Glomerular endothelial cell (primary cell): ENCODE data around the gene MTCH2. TPM values are rescaled to one million over a fixed set of nuclear protein-coding genes. Genes with fewer than 3 reads are reported as not detected.
"Not testable (repeated sequence)": the region's sequence is repeated elsewhere in the genome, so short reads cannot be mapped to it uniquely, and the experiment has no call there.

Experiments used
- DNase-seq: peaks from one replicate; pipeline ENCODE4 v3.0.0-alpha.2; 2011; ENCODE audit warnings: low read depth, low spot score; ENCODE audit errors: extremely low read depth
- total RNA-seq: library from RNA; depleted of rRNA; stranded (reverse); fragments of >200 nt; gene quantifications from 2 replicates; pipeline ENCODE4 v1.2.3, GENCODE V29; 2015

Gene MTCH2
- total RNA-seq, 1 donor from 2014 or later: 63.5 TPM

DNA sequence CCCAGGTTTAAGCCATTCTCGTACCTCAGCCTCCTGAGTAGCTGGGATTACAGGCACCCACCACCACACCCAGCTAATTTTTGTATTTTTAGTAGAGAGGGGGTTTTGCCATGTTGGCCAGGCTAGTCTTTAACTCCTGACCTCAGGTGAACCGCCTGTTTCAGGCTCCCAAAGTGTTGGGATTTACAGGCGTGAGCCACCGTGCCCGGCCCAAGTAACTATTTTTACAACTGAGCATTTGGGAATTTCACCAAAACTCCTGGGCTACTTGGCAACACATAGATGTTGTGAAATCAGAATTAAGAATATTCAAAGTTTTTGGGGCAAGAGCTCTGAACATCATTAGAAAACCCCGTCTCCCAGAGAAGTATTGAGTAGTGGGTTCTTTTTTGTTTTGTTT lies 1.9 kb downstream of the MTCH2 start:
- DNase-seq: not testable (repeated sequence)

DNA sequence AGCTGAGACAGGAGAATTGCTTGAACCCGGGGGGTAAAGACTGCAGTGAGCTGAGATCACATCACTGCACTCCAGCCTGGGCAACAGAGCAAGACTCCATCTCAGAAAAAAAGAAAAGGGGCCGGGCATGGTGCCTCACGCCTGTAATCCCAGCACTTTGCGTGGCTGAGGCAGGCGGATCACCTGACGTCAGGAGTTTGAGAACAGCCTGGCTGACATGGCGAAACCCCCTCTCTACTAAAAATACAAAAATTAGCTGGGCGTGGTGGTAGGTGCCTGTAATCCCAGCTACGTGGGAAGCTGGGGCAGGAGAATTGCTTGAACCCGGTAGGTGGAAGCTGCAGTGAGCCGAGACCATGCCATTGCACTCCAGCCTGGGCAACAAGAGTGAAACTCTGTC lies 6.0 kb downstream of the MTCH2 start:
- not testable (repeated sequence) for DNase-seq

GRCh38 chr11:47631473-47631872 lies 10.9 kb downstream of the MTCH2 start:
- no peak for DNase-seq

DNA sequence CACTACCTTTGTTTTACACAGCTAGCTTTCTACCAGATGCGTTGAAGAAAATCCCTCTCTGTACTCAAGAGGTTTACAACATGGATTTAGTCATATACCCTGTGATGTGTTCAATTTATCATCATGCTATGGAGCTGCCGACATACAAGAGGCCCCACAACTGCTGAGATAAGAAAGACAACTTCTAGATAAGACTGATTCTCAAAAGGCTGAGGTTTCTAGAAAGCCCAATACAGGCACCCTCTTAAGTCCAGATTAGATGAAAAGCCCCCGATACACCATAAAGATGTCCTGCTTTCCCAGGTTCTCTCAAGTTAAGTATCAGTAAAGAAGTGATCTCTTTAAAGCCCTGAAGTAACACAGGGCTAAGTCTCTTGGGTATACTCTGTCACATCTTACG lies 14.3 kb downstream of the MTCH2 start:
- no peak for DNase-seq

DNA sequence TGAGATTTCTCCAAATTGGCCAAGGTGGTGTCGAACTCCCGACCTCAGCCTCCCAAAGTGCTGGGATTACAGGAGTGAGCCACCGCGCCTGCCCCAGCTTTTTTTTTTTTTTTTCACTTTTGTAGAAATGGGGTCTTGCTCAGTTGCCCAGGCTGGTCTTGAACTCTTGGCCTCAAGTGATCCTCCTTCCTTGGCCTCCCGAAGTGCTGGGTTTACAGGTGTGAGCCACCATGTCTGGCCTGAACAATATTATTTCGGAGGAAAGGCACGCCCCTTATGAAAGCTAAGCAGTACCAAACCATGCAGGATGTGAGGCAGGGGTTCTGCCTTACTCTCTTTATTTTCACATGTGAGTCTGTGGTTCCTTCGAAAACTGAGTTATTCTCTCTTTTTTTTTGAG lies 16.1 kb downstream of the MTCH2 start:
- no peak for DNase-seq

DNA sequence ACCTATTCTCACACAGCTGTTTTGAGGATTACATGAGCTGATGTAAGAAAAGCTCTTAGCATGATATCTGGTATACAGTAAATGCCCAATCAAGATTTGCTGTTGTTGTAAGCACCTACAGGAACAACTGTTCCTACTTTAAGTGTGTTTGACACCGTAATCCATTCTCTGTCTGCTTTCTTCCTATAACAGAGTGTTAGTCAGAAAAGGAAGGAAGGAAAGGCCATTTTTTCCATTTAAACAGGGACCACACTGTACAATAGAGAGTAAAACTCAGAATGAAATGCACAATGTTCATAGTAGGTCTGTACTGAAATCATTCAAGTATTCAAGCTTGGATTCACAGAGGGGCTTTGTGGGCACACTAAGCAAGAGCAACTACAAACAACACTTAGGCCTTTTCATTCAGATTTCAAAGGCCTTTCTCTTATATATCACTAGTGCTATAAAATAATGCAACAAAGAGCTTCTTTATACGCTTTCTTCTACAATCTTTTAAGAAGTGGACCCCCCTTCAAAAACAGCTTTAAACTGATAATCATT lies 21.5 kb downstream of the MTCH2 start:
- no peak for DNase-seq

DNA sequence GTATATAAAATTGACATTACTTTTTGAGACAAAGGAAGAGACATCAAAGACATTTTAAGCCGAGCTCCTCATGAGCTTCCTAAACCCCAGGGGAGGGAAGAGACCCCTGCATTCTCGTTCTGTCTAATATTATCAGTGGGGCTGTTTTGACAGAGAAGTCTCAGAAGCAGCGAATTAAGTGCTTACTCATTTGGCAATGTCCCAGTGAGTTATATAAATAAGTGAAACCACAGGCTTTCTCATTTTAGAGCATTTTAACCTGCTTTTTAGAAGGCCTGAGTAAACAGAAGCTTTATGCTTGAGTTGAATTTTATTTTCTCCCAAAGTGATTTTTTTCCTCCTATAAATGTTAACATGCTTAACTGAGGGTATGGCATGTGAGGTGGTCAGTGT lies 24.9 kb downstream of the MTCH2 start:
- DNase-seq: no peak

DNA sequence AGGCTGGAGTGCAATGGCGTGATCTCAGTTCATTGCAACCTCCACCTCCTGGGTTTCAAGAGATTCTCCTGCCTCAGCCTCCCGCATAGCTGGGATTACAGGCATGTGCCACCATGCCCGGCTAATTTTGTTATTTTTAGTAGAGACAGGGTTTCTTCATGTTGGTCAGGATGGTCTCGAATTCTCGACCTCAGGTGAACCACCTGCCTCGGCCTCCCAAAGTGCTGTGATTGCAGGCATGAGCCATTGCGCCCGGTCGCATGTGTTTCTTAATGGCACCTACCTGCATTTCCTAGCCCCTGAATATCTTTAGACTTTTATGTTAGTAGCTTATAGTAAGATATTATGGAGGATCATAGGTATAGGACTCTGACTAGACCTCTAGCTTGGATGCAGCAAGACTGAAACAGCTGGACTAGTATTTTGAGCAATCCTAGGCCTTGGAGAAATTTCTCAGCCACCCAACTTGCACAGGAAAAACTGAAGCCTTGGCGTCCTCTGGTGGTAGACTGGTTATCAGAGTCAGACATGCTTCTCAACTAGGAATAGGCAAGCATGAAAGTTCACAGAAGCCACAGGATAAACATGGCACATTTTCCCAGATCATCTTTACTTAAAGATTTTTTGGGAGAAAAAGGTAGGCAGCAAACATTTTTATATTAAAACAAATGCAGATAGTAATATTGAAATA lies 25.5 kb downstream of the MTCH2 start:
- peak; percentile 34 for DNase-seq

DNA sequence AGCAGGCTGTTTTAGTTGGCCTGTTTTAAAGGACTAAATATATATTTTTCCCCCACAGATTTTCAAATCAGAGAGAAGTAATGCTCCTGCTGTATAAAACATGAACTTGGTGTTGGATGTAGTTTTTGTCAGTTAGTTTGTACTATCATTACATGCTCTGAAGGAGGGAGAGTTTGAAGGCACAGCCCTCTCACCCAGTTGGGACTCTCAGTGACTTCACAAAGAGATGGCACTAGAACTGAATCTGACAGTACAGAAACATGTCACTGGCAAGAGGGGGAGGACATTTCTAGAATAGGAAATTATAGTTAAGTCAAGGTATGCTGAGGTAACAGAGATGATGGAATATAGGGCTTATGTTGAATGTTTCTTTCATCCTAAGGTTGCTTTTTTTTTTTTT lies 27.1 kb downstream of the MTCH2 start:
- no peak for DNase-seq

- DNase-seq: no peak
Observed at GRCh38 chr11:47611348-47611794, 31.0 kb downstream of the MTCH2 start.

- no peak for DNase-seq
Observed at GRCh38 chr11:47609675-47610074, 32.7 kb downstream of the MTCH2 start.

DNA sequence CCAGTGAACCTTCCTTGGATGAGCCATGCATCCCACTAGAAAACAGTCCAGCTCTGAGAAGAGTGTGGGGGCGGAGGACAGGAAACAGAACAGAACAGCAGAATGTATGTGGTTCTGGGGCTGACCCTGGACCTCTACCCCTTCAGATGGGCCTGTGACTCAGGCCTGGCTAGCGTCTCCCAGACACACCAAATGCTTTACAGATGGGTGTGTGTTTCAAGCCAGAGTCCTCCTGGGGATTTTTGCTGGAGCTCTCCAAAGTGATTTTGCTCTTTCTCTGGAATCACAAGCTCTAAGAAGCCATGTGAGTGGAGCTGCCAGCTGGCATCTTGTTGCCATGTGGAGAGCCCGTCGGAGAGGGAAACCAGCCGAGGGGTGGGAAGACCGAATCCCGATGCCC lies 35.0 kb downstream of the MTCH2 start:
- DNase-seq: no peak

DNA sequence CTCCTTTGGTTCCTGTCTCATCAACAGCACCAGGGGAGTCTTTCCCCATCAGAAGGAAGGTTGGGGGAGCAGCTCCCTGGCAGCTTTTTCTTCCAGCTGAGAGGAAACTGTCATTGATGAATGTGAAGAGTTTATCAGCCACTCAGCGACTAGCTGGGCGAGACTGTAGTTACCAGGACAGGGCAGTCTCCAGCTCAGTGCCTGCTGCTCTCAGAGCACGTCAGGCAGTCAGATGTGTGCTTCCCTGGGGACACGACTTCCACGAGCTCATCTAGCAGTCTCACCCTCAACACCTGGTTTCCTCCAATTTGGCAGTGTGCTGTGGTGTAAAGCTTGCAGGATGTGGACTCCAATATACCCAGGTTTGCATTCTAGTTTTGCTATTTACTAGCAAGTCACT lies 35.6 kb downstream of the MTCH2 start:
- no peak for DNase-seq

DNA sequence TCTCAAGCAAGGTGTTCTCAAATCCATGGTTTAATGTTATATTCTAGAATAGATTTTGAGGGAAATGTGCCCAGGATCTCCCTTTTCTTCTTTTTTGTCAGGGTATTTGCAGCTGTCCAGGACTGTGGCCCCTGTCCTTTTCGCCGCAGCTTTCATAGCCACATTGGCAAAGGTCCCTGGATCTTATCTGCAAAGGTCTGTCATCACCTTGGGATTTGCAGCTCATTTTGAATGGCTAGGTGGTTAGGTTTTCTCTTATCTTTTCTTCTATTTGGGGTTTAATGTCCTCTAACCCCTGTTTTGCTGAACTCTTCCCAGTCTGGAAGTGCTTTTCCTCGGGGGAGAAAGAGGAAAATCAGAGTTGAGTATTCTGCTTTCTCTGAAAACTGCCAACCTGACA lies 36.4 kb downstream of the MTCH2 start:
- DNase-seq: no peak

DNA sequence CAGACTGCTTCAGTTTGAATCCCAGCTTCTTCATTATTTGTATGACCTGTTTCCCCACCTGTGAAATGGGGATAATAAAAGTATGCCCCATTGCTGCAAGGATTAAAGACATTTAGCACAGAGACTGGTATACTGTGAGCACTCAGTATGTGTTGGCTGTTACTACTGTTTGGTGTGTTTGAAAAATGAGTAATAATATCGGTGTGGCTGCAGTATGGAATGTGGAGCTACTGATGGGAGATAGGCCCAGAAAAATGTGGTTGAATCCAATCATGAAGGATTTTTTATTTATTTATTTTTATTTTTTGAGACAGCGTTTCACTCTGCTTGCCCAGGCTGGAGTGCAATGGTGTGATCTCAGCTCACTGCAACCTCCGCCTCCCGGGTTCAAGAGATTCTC lies 39.1 kb downstream of the MTCH2 start:
- DNase-seq: no peak

DNA sequence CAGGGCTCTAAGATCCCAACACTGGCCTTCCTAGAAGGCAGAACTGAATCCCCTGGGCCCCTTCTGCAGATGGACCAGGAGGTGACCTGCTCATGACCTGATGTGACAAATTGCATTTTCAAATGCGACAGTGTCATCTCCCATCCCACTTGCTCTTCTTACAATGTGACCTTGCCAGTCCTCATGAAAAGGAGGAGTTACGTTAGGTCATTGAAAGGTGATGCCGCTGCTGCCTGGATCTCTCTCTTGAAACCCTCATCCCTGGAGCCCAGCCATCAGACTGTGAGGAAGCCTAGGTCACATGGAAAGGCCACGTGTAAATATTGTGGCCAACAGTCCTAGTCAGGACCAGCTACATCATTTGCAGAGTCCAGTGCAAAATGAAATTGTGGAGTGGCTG lies 42.5 kb downstream of the MTCH2 start:
- DNase-seq: no peak

- no peak for DNase-seq
Observed at GRCh38 chr11:47595967-47596366, 46.4 kb downstream of the MTCH2 start.

DNA sequence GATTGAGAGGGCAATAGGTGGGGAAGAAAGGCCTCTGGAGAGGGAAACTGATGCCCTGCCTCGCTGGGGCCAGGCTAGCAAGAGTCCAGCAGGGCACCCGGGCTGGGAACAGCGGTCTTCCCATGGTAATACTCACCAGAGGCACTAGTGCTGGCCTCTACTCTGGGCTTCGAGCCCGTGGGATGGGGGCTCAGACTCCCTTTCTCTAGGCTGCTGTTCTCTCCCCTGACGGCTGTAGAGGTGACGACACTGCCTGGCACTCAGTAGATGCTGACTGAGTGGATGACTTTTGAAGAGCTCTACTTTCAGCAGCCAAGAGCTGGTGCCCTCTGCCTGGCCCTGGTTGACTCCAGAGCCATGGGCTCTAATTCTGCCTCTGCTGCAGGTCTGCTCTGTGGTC lies 47.3 kb downstream of the MTCH2 start:
- no peak for DNase-seq

DNA sequence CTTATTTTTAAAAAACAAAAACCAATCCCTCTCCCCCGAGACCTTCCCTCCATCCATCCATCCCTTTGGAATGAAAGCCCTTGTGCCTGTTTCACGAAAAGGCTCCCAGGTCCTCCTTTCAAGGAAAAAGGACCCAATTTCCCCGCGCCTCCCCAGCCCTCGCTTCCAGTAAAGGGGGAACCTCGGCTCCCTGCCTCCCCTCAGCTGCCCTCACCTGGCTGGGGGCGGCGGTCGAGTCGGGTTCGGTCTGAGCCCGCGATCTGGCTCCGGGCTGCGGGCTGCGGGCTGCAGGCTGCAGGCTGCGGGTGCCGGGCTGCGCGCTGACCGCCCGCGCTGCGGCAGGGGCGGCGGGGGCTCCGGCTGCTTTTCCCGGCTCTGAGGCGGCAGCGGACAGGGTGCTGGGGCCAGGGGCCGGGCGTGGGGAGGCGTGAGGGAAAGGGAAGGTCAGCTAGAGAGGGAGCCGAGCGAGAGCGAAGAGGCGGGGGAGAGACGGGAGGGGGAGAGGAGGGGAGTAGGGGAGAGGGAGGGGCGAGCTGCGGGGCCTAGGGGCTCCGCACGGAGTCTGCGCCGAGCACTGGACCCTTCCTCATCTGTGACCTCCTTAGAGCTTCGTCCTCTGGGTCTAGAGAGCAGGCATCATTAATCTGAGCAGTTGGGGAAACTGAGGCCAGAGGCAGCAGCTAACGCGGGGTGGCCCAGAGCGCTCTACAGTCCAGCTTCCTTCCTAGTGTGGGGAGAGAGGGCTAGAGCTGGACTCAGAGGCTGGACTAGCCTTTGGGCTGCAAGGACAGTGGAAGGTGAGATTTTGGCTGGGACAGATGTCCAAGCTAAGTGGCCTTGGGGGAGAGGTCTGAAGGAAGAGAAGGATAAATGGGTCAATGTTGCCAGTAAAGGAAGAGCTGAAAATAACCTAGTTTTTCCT lies 48.2 kb downstream of the MTCH2 start, which contains the start of gene C1QTNF4:
Gene C1QTNF4 (minus strand): TSS at position 478 of the 922 bp plus-strand sequence. CDS start 3,601 bp downstream, outside the sequence.
- DNase-seq: no peak

DNA sequence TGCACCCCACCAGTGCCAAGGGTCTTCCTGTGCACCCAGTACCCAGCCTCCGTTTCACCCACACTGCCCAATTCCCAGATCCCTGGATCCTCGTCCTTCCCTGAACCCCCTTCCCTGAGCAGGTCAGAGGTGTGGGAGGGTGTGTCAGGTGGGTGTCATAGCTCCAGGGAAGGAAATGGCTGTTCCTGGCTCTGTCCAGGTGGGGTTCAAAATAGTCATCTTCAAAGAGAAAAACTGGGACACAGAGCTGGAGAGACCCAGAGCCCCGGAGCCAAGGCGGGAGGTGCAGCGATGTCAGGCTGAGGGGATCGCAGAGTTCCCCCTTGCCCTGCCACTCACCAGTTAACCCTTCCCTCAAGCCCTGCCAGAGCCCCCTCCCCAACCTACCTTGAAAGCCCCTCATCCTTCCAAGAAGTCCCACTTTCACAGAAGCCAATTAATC lies 48.8 kb downstream of the MTCH2 start:
- DNase-seq: no peak

GRCh38 chr11:47592970-47593369 lies 49.4 kb downstream of the MTCH2 start:
- DNase-seq: no peak

GRCh38 chr11:47592251-47592650 lies 50.1 kb downstream of the MTCH2 start:
- no peak for DNase-seq
